ENCODE measurements around the gene PM20D2.

Gene PM20D2

DNA sequence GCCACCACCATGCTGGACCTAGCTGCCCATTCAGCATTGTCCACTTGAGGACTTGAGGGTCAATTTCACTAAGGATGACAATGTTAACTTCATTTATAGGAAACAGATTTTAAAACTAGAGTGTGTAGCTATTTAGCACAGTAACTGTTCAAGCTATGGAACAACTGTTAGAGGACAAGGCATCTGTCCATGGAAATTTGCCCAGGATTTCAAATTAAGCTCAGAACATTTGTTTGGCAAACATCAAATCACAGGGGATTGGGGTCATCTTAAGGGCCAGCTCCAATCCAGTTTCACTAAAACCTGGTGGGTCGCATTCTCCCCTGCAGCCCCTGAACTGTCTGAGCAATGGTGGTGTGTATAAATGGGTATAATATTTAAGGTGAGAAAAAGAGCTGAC lies 35.1 kb downstream of the PM20D2 start:
- no peak overlapping the region for H3K4me3 ChIP-seq (ENCODE audit: control insufficient read depth, low read depth, low read length)
- no peak for DNase-seq (ENCODE audit: low read depth)
- no peak for TF ChIP-seq CTCF (IDR thresholded peaks at IDR 0.05; ENCODE audit: control insufficient read depth, insufficient read depth, low read depth, low read length, missing control alignments)

DNA sequence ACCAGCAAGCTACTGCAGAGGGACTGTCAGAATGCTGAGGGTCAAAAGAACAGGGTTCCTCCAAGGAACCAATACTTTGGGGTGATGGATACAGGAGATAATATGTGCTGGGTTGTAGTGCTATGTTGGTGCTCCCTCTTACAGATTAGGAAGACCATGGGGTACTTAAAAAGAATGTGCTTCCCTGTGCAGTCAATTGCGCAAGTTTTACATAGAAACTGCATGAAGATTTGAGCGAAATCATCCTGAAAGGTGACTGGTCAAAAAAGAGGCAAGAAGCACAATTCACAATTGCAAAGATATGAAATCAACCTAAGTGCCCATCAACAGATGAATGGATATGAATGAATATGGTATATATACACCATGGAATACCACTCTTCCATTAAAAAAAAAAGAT lies 37.4 kb downstream of the PM20D2 start:
- no peak for TF ChIP-seq CTCF (IDR thresholded peaks at IDR 0.05; ENCODE audit: control insufficient read depth, insufficient read depth, low read depth, low read length, missing control alignments)
- H3K4me3 ChIP-seq (ENCODE audit: control insufficient read depth, low read depth, low read length): no peak overlapping the region
- DNase-seq (ENCODE audit: low read depth): no peak

DNA sequence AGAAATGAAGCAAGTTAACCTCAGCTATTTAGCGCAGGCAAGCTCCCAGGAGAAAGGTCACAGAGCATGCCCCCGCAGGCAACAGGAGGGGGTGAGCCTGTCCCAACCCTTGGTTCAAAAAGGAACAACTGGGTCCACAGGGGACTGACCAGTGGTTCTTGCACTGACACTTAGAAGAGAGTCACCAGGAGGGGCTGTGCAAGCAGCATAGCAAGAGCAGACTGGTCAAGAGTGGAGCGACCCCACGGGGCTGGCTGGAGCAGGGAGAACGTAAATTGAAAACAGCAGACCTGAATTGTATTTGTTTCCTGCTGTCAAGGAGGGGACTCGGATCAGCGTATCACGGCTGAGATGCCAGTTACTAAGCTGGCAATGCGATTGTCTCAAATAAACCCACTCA lies 38.5 kb downstream of the PM20D2 start:
- DNase-seq (ENCODE audit: low read depth): no peak
- no peak overlapping the region for H3K4me3 ChIP-seq (ENCODE audit: control insufficient read depth, low read depth, low read length)
- no peak for TF ChIP-seq CTCF (IDR thresholded peaks at IDR 0.05; ENCODE audit: control insufficient read depth, insufficient read depth, low read depth, low read length, missing control alignments)

DNA sequence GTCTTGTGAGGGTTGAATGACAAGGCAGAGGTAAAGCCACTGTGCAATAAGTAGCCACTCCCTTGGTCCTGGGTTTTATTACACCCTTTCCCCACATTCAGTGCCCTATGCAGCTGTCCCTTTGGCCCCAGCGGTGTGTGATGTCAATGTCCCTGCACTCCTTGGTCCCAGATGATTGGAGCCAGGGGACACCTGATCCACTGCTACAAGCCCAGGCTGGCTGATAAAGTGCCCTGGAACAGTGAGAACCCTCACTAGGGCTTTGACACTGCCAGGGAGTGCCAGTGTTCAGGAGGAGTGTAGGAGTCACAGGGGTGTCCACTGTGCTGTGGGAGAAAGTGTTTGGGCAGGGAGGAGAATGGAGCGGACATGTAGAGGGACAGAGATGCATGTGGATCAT lies 40.9 kb downstream of the PM20D2 start:
- no peak for TF ChIP-seq CTCF (IDR thresholded peaks at IDR 0.05; ENCODE audit: control insufficient read depth, insufficient read depth, low read depth, low read length, missing control alignments)
- H3K4me3 ChIP-seq (ENCODE audit: control insufficient read depth, low read depth, low read length): no peak overlapping the region
- no peak for DNase-seq (ENCODE audit: low read depth)

GRCh38 chr6:89187504-89187903 lies 41.6 kb downstream of the PM20D2 start:
- no peak for DNase-seq (ENCODE audit: low read depth)
- no peak overlapping the region for H3K4me3 ChIP-seq (ENCODE audit: control insufficient read depth, low read depth, low read length)
- no peak for TF ChIP-seq CTCF (IDR thresholded peaks at IDR 0.05; ENCODE audit: control insufficient read depth, insufficient read depth, low read depth, low read length, missing control alignments)

DNA sequence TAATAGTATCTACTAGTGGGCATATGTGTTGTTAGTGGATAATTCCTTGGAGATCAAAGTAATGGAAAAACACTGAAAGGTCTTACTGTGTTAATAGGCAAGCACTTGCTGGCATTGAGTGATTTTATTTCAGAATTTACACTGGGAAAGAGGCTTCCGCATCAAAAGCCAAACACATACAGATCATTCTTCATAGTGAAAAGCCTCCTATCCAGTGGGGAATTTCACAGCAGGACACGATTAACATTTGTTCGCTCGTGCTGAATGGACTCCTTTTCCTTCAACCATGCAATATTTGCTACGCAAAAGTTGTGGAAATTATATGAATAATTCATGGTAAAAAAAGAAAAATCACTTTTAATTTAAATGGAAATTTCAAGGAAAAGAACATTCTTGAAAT lies 44.9 kb downstream of the PM20D2 start:
- DNase-seq (ENCODE audit: low read depth): no peak
- no peak overlapping the region for H3K4me3 ChIP-seq (ENCODE audit: control insufficient read depth, low read depth, low read length)

More for the DNA sequence above, 44.9 kb downstream of the PM20D2 start:
- TF ChIP-seq CTCF (IDR thresholded peaks at IDR 0.05; ENCODE audit: control insufficient read depth, insufficient read depth, low read depth, low read length, missing control alignments): no peak
